HCT116 (cell line): Measurements from ENCODE around the gene KPNA1. TPM values are rescaled to one million over a fixed set of nuclear protein-coding genes. Genes with fewer than 3 reads are reported as not detected.

ENCODE experiments used
- ATAC-seq: fragments of 200-7000 bp; cut with Tn5 transposase; 2 replicates; pipeline ENCODE4 v1.9.1; 2020; ENCODE audit warnings: mild to moderate bottlenecking, moderate library complexity
- BruUV-seq: library from RNA; stranded (reverse); fragments of 400-500 nt; replicated peaks from 2 replicates; lab custom pipeline; 2021; lab: Mats Ljungman, UMichigan
- CTCF ChIA-PET: fragments of 300-600 bp; sonication (Branson Sonifier 250); formaldehyde crosslinking; loops from one replicate; lab custom pipeline; 2021; ENCODE audit warnings: antibody characterized with exemption; lab: Charles Lee
- POLR2A ChIA-PET: fragments of 300-600, 350-600 bp; sonication (Branson Sonifier 250); formaldehyde crosslinking; loops from one replicate; lab custom pipeline; 2021; ENCODE audit warnings: antibody characterized with exemption; lab: Charles Lee
- RAD21 ChIA-PET, 2 experiments: fragments of 300-600 bp; sonication (Branson Sonifier 250); formaldehyde crosslinking; loops; one replicate each; lab custom pipeline; 2023; ENCODE audit warnings: low total read pairs in 2 of 2; ENCODE audit not compliant: uncharacterized antibody in 2 of 2, unreplicated experiment in 2 of 2, low non-redundant PET in 1 of 2; lab: Charles Lee
- DNase-seq: peaks from one replicate; pipeline ENCODE4 v3.0.0-alpha.2; 2010; ENCODE audit warnings: low read depth, low spot score
- H2AFZ ChIP-seq: fragments of 200-600 bp; shearing (Covaris generic), sonication (generic); 2 replicates; pipeline ENCODE4 v1.6.1; 2017; ENCODE audit warnings: low read depth, mixed run types, mixed read lengths, antibody characterized with exemption, low read length; ENCODE audit not compliant: poor library complexity, severe bottlenecking
- H3K27ac ChIP-seq: 2 replicates; pipeline ENCODE4 v1.5.1; 2012; ENCODE audit warnings: low read depth, low read length
- H3K27me3 ChIP-seq: fragments of 200-600 bp; sonication (generic); 2 replicates; pipeline ENCODE4 v1.6.1; 2016; ENCODE audit warnings: mixed run types, low read length, mixed read lengths; ENCODE audit not compliant: insufficient read depth
- H3K36me3 ChIP-seq, 2 experiments: fragments of 200-500 bp in 1 of 2; fragments of 200-600 bp in 1 of 2; sonication (Bioruptor generic) in 1 of 2; sonication (generic) in 1 of 2; 2 replicates each; pipeline versions ENCODE4 v1.5.1 to v1.6.1; 2014 to 2016; ENCODE audit warnings: low read length in 2 of 2, inconsistent platforms in 1 of 2, mixed read lengths in 1 of 2, mixed run types in 1 of 2; ENCODE audit not compliant: insufficient read depth in 2 of 2, control insufficient read depth in 1 of 2
- H3K4me1 ChIP-seq, 2 experiments: fragments of 200-600 bp in 1 of 2; sonication (generic) in 1 of 2; 2 replicates each; pipeline versions ENCODE4 v1.5.1 to v1.6.1; 2012 to 2017; ENCODE audit warnings: low read length in 2 of 2, inconsistent platforms in 1 of 2, mild to moderate bottlenecking in 1 of 2, mixed read lengths in 1 of 2, mixed run types in 1 of 2, moderate library complexity in 1 of 2; ENCODE audit not compliant: insufficient read depth in 2 of 2, control insufficient read depth in 1 of 2
- H3K4me2 ChIP-seq: fragments of 200-600 bp; sonication (generic); 2 replicates; pipeline ENCODE4 v1.6.1; 2017; ENCODE audit warnings: mixed run types, low read length, mixed read lengths
- H3K4me3 ChIP-seq, 2 experiments: fragments of 200-600 bp in 1 of 2; sonication (generic) in 1 of 2; replicated peaks in 1 of 2; 2 replicates each; pipeline ENCODE4 v1.5.1; 2011 to 2016; ENCODE audit warnings: low read length in 2 of 2, control low read depth in 1 of 2, low read depth in 1 of 2, mild to moderate bottlenecking in 1 of 2, mixed read lengths in 1 of 2, mixed run types in 1 of 2
- H3K79me2 ChIP-seq: fragments of 200-600 bp; sonication (generic); 2 replicates; pipeline ENCODE4 v1.6.1; 2017; ENCODE audit warnings: mild to moderate bottlenecking, mixed run types, low read length, moderate library complexity, mixed read lengths; ENCODE audit not compliant: insufficient read depth
- H3K9ac ChIP-seq: fragments of 200-600 bp; sonication (generic); 2 replicates; pipeline ENCODE4 v1.6.1; 2016; ENCODE audit warnings: low read length, mixed read lengths
- H3K9me2 ChIP-seq: fragments of 200-600 bp; sonication (generic), shearing (Covaris generic); 2 replicates; pipeline ENCODE4 v1.6.1; 2017; ENCODE audit warnings: mixed run types, mild to moderate bottlenecking, moderate library complexity; ENCODE audit not compliant: insufficient read depth
- H3K9me3 ChIP-seq, 2 experiments: fragments of 200-500 bp in 1 of 2; fragments of 200-600 bp in 1 of 2; sonication (Bioruptor generic) in 1 of 2; sonication (generic) in 1 of 2; 2 replicates each; pipeline ENCODE4 v1.6.1; 2014 to 2017; ENCODE audit warnings: low read length in 2 of 2, mixed read lengths in 2 of 2, inconsistent platforms in 1 of 2, low read depth in 1 of 2, mild to moderate bottlenecking in 1 of 2, mixed run types in 1 of 2, moderate library complexity in 1 of 2; ENCODE audit not compliant: control insufficient read depth in 1 of 2, insufficient read depth in 1 of 2
- H4K20me1 ChIP-seq: fragments of 200-600 bp; sonication (generic), shearing (Covaris generic); 2 replicates; pipeline ENCODE4 v1.6.1; 2017; ENCODE audit warnings: mixed run types, mild to moderate bottlenecking, moderate library complexity; ENCODE audit not compliant: insufficient read depth
- EZH2 ChIP-seq: fragments of 200-600 bp; sonication (generic); IDR thresholded peaks from 2 replicates; pipeline ENCODE4 v1.6.1; 2017; ENCODE audit warnings: antibody characterized with exemption, mixed run types
- EZH2phosphoT487 ChIP-seq: fragments of 200-600 bp; IDR thresholded peaks from 2 replicates; pipeline ENCODE4 v1.6.1; 2018; ENCODE audit warnings: antibody characterized with exemption, borderline replicate concordance
- JUND ChIP-seq: IDR thresholded peaks from 2 replicates; pipeline ENCODE4 v1.6.1; 2012
- SIN3A ChIP-seq: IDR thresholded peaks from 2 replicates; pipeline ENCODE4 v1.6.1; 2012; ENCODE audit warnings: low read depth
- SP1 ChIP-seq: IDR thresholded peaks from 2 replicates; pipeline ENCODE4 v1.6.1; 2012; ENCODE audit warnings: low read depth
- SRF ChIP-seq: IDR thresholded peaks from 2 replicates; pipeline ENCODE4 v1.6.1; 2012; ENCODE audit warnings: low read depth
- ZNF274 ChIP-seq: fragments of 200-500 bp; sonication (Bioruptor generic); IDR thresholded peaks from 2 replicates; pipeline ENCODE4 v1.6.1; 2014; ENCODE audit warnings: mild to moderate bottlenecking, low read depth, low read length, inconsistent platforms
- intact Hi-C: fragments of 100-400 bp; cut with micrococcal nuclease; formaldehyde crosslinking; loops from 2 replicates; pipeline ENCODE4 v1.10.0; 2022
- total RNA-seq: library from RNA; stranded (reverse); gene quantifications from one replicate; pipeline ENCODE4 v1.2.1, GENCODE V29; 2021; ENCODE audit not compliant: unreplicated experiment
- TF ChIP-seq, protein P1 (sequence below): IDR thresholded peaks from 2 replicates; pipeline ENCODE4 v1.6.1; 2012; ENCODE audit warnings: low read depth
- TF ChIP-seq, protein P2 (sequence below), 3 experiments: fragments of 200-600 bp in 1 of 3; sonication (generic) in 1 of 3; IDR thresholded peaks in 2 of 3; conservative IDR thresholded peaks in 1 of 3; 2 replicates each; pipeline ENCODE4 v1.5.1; 2012 to 2017; ENCODE audit warnings: low read depth in 2 of 3, low read length in 2 of 3, antibody characterized with exemption in 1 of 3, borderline replicate concordance in 1 of 3, control low read depth in 1 of 3, mild to moderate bottlenecking in 1 of 3, mixed read lengths in 1 of 3, mixed run types in 1 of 3, moderate library complexity in 1 of 3; ENCODE audit not compliant: insufficient read depth in 1 of 3
- TF ChIP-seq, protein P3 (sequence below): IDR thresholded peaks from 2 replicates; pipeline ENCODE4 v1.6.1; 2012
- TF ChIP-seq, protein P4 (sequence below): IDR thresholded peaks from 2 replicates; pipeline ENCODE4 v1.6.1; 2011; ENCODE audit warnings: mild to moderate bottlenecking, low read length, moderate library complexity; ENCODE audit not compliant: insufficient replicate concordance; ENCODE audit errors: extremely low read depth

The KPNA1 gene
- total RNA-seq, 1 experiment from 2014 or later = 73.4 TPM

DNA sequence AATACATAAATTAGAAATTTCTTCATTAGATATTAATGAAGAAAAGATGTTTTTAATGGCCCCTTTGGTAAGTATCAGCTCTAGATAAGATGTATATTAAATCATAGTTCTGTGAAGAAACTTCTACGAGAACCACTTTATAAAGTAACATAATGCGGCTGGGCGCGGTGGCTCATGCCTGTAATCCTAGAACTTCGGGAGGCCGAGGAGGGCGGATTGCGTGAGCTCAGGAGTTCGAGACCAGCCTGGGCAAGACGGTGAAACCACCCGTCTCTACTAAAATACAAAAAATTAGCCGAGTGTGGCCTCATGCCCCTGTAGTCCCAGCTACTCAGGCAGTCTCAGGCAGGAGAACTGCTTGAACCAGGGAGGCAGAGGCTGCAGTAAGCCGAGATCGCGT is 2.5 kb downstream of the KPNA1 start (continued):
- TF ChIP-seq, protein P1, sequence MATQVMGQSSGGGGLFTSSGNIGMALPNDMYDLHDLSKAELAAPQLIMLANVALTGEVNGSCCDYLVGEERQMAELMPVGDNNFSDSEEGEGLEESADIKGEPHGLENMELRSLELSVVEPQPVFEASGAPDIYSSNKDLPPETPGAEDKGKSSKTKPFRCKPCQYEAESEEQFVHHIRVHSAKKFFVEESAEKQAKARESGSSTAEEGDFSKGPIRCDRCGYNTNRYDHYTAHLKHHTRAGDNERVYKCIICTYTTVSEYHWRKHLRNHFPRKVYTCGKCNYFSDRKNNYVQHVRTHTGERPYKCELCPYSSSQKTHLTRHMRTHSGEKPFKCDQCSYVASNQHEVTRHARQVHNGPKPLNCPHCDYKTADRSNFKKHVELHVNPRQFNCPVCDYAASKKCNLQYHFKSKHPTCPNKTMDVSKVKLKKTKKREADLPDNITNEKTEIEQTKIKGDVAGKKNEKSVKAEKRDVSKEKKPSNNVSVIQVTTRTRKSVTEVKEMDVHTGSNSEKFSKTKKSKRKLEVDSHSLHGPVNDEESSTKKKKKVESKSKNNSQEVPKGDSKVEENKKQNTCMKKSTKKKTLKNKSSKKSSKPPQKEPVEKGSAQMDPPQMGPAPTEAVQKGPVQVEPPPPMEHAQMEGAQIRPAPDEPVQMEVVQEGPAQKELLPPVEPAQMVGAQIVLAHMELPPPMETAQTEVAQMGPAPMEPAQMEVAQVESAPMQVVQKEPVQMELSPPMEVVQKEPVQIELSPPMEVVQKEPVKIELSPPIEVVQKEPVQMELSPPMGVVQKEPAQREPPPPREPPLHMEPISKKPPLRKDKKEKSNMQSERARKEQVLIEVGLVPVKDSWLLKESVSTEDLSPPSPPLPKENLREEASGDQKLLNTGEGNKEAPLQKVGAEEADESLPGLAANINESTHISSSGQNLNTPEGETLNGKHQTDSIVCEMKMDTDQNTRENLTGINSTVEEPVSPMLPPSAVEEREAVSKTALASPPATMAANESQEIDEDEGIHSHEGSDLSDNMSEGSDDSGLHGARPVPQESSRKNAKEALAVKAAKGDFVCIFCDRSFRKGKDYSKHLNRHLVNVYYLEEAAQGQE = no peak

DNA sequence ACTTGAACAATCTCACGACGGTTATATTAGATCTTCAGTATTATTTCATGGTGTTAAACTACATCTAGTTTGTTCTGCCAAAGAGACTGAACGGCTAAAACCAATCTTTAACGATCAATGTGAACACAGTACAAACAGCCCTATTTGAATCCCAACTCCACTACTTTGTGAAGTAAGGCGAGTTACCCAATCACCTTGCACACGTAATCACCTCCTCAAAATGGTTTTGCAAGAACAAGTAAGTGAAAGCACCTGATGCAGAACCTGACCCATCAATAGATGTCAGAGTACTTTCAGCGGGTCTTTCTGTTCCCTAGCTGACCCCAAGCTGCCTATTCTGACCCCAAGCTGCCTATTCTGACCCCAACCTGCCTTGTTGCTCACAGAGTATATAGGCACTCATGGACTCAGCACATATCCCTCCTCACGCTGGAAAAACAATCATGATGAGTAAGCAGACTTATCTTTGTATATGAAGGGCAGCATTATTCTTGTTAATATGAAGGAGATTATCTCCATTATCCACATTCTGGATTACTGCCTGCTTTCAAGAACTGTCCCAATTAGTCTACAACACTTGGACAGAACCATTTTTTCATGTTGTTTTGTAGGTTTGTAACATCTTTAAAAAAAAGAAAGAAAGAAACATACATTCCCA is 3.7 kb downstream of the KPNA1 start:
- Histone ChIP-seq H3K9me3 (no peaks in the 10 kb centered on the region), H3K4me2 (no peak overlapping the region), H3K36me3 (no peaks in the 10 kb centered on the region), H3K9me2 (no peaks in the 10 kb centered on the region), H3K4me3 (no peak overlapping the region), H3K79me2 (peaks cover 81% of the 10 kb centered on the region), H3K27ac (no peak overlapping the region), H4K20me1 (peaks cover 49% of the 10 kb centered on the region; the same call in 1 of the 2 replicates), H2AFZ (no peak overlapping the region), H3K4me1 (peaks cover 6 to 17% of the 10 kb centered on the region in 2 experiments; a peak in 3 of 4 replicates), H3K27me3 (no peaks in the 10 kb centered on the region), H3K9ac (no peak overlapping the region)
- ChIA-PET POLR2A (no interaction called here), RAD21 (no interaction called here), CTCF (no interaction called here)
- intact Hi-C loops = no loop called here
- no peak for ATAC-seq
- DNase-seq = no peak
- TF ChIP-seq JUND (no peak), SP1 (no peak), SIN3A (no peak), EZH2 (no peak), EZH2phosphoT487 (no peak), ZNF274 (no peak), SRF (no peak)
- TF ChIP-seq, protein P2, sequence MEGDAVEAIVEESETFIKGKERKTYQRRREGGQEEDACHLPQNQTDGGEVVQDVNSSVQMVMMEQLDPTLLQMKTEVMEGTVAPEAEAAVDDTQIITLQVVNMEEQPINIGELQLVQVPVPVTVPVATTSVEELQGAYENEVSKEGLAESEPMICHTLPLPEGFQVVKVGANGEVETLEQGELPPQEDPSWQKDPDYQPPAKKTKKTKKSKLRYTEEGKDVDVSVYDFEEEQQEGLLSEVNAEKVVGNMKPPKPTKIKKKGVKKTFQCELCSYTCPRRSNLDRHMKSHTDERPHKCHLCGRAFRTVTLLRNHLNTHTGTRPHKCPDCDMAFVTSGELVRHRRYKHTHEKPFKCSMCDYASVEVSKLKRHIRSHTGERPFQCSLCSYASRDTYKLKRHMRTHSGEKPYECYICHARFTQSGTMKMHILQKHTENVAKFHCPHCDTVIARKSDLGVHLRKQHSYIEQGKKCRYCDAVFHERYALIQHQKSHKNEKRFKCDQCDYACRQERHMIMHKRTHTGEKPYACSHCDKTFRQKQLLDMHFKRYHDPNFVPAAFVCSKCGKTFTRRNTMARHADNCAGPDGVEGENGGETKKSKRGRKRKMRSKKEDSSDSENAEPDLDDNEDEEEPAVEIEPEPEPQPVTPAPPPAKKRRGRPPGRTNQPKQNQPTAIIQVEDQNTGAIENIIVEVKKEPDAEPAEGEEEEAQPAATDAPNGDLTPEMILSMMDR (IDR thresholded peaks at IDR 0.05 in 2 of 3, conservative IDR thresholded peaks at IDR 0.05 in 1 of 3; ENCODE audit: borderline replicate concordance in 1 of 3, insufficient read depth in 1 of 3, low read depth in 2 of 3, low read length in 2 of 3) = no peak
- TF ChIP-seq, protein P3, sequence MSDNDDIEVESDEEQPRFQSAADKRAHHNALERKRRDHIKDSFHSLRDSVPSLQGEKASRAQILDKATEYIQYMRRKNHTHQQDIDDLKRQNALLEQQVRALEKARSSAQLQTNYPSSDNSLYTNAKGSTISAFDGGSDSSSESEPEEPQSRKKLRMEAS = no peak
- TF ChIP-seq, protein P4, sequence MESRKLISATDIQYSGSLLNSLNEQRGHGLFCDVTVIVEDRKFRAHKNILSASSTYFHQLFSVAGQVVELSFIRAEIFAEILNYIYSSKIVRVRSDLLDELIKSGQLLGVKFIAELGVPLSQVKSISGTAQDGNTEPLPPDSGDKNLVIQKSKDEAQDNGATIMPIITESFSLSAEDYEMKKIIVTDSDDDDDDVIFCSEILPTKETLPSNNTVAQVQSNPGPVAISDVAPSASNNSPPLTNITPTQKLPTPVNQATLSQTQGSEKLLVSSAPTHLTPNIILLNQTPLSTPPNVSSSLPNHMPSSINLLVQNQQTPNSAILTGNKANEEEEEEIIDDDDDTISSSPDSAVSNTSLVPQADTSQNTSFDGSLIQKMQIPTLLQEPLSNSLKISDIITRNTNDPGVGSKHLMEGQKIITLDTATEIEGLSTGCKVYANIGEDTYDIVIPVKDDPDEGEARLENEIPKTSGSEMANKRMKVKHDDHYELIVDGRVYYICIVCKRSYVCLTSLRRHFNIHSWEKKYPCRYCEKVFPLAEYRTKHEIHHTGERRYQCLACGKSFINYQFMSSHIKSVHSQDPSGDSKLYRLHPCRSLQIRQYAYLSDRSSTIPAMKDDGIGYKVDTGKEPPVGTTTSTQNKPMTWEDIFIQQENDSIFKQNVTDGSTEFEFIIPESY = no peak
- no TSS peak for BruUV-seq
